Neural progenitor cell (in vitro differentiated cells): Measurements from ENCODE around the gene FZD10.

Experiments used
- CTCF ChIP-seq: fragments of 200-600 bp; sonication (generic); IDR thresholded peaks from 2 replicates; pipeline ENCODE4 v1.5.1; 2017; ENCODE audit warnings: antibody characterized with exemption, mild to moderate bottlenecking
- EZH2 ChIP-seq: fragments of 200-600 bp; sonication (generic); IDR thresholded peaks from 2 replicates; pipeline ENCODE4 v1.6.1; 2017; ENCODE audit warnings: antibody characterized with exemption, mild to moderate bottlenecking, moderate library complexity
- EZH2phosphoT487 ChIP-seq: fragments of 200-600 bp; sonication (generic); IDR thresholded peaks from 2 replicates; pipeline ENCODE4 v1.6.1; 2017; ENCODE audit warnings: antibody characterized with exemption

GRCh38 chr12:130158754-130159059 lies 3.6 kb upstream of the FZD10 start:
- TF ChIP-seq EZH2 (peak; percentile 25), CTCF (no peak), EZH2phosphoT487 (no peak)
